Left cardiac atrium (tissue), 4 donors: Measurements from ENCODE around the gene GYS2. TPM values are rescaled to one million over a fixed set of nuclear protein-coding genes. Genes with fewer than 3 reads are reported as not detected.
"Not testable (repeated sequence)": the region's sequence is repeated elsewhere in the genome, so short reads cannot be mapped to it uniquely, and the experiment has no call there.

Experiments used
- ATAC-seq, 2 donors: fragments of 200-7000 bp; cut with Tn5 transposase; one replicate each; pipeline ENCODE4 v1.9.1; 2020; ENCODE audit warnings: mild to moderate bottlenecking in 2 of 2, moderate library complexity in 2 of 2
- DNase-seq: peaks from one replicate; pipeline ENCODE4 v3.0.0-alpha.2; 2020
- intact Hi-C, 2 donors: fragments of 100-400 bp; cut with DNase I; formaldehyde crosslinking; loops; one replicate each; pipeline versions ENCODE4 v1.14.1 to v1.15.1; 2022 to 2023
- long read RNA-seq: library from polyadenylated mRNA; unstranded; transcript quantifications from one replicate; pipeline ENCODE4 v2.0.0, GENCODE V29; 2021
- total RNA-seq, 2 donors: library from RNA; stranded (reverse); fragmentation: NEBNext Ultra II Directional; extraction: Animal tissue kit (Norgen Biotek cat#: 25700); gene quantifications; one replicate each; pipeline ENCODE4 v1.2.1, GENCODE V29; 2021
- donor health status: DM: no; HTN: yes; CAD: no.
- donor health status: DM: no; HTN: yes; CAD: no; lungs with severe emphysema.
- donor health status: DM: yes; HTN: yes; CAD: no.
- donor health status: Dilated cardiomyopathy.

GYS2 gene
- under 1 TPM in 1 of 2 donors, not detected in 1; 0.62 TPM for total RNA-seq
- long read RNA-seq, result 0 reads

- intact Hi-C loops, result loop anchor here in 1 of 2 donors (5.0 kb wide), 1 partner anchor 78 kb away; no protein-coding TSS in a partner anchor
- no peak for ATAC-seq
- no peak for DNase-seq
Observed at GRCh38 chr12:21604245-21605101, at the start of gene GYS2. GYS2 (minus strand) TSS chr12:21604847; CDS start chr12:21604592, 255 bp downstream.

GRCh38 chr12:21651821-21652220 lies 47.2 kb upstream of the GYS2 start:
- DNase-seq (no peak), ATAC-seq (no peak)
- intact Hi-C loops, result no loop called here

GRCh38 chr12:21650997-21651396 lies 46.4 kb upstream of the GYS2 start:
- ATAC-seq, result no peak
- no peak for DNase-seq
- intact Hi-C loops, result no loop called here

GRCh38 chr12:21649034-21649433 lies 44.4 kb upstream of the GYS2 start:
- intact Hi-C loops, result no loop called here
- DNase-seq (no peak), ATAC-seq (no peak)

- no peak for ATAC-seq
- DNase-seq, result no peak
- intact Hi-C loops, result no loop called here
Observed at GRCh38 chr12:21648378-21648777, 43.7 kb upstream of the GYS2 start.

GRCh38 chr12:21647179-21647578 lies 42.5 kb upstream of the GYS2 start:
- intact Hi-C loops, result no loop called here
- DNase-seq (no peak), ATAC-seq (no peak)

DNA sequence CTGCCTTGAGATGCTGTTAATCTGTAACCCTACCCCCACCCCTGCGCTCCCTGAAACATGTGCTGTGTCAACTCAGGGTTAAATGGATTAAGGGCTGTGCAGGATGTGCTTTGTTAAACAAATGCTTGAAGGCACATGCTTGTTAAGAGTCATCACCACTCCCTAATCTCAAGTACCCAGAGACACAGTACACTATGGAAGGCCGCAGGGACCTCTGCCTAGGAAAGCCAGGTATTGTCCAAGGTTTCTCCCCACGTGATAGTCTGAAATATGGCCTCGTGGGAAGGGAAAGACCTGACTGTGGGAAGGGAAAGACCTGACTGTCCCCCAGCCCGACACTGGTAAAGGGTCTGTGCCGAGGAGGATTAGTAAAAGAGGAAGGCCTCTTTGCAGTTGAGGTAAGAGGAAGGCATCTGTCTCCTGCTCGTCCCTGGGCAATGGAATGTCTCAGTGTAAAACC lies 40.4 kb upstream of the GYS2 start:
- intact Hi-C loops, DNase-seq, ATAC-seq: not testable (repeated sequence)

DNA sequence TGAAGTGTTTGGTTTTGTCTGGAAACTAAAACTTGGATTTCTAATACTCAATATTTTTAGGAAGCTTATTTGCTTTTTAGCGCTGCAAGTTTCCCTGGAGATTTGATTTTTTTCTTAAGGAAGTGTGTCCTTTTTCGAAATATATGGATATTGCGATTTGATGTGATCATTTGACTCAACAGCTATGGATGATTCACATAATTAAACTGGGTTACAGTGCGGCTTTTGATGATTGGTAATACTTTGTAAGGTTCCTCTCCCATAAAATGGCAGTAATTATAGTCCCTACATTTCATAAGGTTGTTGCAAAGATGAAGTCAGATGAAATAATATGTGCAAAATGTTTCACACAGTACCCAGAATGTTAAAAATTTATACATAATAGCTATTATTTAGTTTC lies 39.9 kb upstream of the GYS2 start:
- ATAC-seq (no peak), DNase-seq (no peak)
- intact Hi-C loops, result no loop called here

GRCh38 chr12:21643758-21644157 lies 39.1 kb upstream of the GYS2 start:
- ATAC-seq, result no peak
- intact Hi-C loops, result no loop called here

DNA sequence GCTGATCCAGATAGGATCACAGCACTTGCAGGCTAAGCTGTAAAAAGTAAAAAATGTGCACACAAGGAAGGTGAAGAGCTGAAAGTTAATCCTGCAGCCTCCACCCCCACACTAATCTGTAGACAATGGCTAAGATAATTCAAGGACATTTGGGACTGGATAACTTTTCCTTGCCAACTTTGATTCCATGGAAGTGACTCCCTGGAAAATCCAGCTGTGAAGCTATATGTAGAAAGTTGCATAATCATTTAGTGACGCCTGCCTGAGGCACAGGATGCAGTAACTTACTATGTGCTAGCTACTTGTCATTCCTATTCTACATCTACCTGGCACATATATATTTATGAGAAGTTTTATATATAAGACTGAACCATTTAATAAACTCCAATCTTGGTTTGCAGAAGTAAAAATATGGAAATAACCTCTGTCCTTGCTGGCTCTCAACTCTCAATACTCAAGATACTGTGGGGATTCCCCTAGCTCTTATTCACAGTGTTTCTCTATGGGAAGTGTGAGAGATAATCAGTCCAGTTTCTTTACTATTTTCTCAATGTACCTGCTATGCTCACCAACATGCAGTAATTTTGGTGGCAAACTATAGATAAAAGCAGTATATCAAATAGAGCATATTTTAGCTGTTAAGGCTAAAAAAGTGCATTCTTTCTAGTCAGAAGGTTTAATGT lies 38.2 kb upstream of the GYS2 start:
- ATAC-seq (peak; percentile 21 to 33), DNase-seq (no peak)
- intact Hi-C loops, result no loop called here

More at GRCh38 chr12:21643758-21644157, 39.1 kb upstream of the GYS2 start:
- no peak for DNase-seq

GRCh38 chr12:21638054-21638891 lies 33.6 kb upstream of the GYS2 start:
- ATAC-seq (no peak), DNase-seq (no peak)
- intact Hi-C loops, result no loop called here

DNA sequence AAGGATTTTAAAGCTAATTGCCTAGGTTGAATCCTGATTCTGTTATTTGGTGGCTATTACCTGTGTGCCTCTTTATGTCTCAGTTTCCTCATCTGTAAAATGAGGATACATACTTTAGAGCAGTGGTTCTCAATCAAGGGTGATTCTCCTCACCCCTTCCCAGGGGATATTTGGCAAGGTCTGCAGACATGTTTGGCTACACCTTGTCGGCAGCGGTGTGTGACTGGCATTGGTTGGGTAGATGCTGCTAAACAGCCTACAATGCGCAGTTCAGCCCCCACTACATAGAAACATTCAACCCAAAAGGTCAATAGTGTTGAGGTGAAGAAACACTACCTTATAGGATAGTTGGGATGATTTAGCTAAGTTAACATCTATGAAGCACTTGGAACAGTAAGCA lies 29.6 kb upstream of the GYS2 start:
- intact Hi-C loops, result no loop called here
- DNase-seq (no peak), ATAC-seq (no peak)

- DNase-seq, result no peak
- intact Hi-C loops, result no loop called here
- ATAC-seq, result no peak
Observed at GRCh38 chr12:21631367-21631766, 26.7 kb upstream of the GYS2 start.

GRCh38 chr12:21627924-21628323 lies 23.3 kb upstream of the GYS2 start:
- ATAC-seq (peak; percentile 65 to 82), DNase-seq (no peak)
- intact Hi-C loops, result no loop called here

DNA sequence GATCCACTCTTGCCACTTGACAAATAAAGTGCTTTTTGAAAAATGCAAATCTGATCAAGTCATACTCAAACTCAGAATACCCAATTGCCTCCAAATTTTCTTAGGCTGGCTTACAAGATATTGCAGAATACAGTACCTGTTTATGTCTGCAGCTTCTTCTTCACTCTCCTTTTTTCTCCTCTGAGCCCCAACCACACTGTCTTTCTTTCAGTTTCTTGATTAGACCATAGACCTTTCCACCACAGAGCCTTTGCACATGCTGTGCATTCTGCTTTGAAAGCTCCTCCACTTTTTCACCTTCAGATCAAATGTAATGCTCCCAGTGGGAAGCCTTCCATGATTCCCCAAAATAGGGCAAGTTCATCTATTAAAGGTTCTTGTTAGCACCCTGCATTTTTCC lies 13.9 kb upstream of the GYS2 start:
- ATAC-seq (no peak), DNase-seq (no peak)
- intact Hi-C loops, result no loop called here

GRCh38 chr12:21617030-21617429 lies 12.4 kb upstream of the GYS2 start:
- ATAC-seq, result no peak
- DNase-seq, result no peak
- intact Hi-C loops, result no loop called here

DNA sequence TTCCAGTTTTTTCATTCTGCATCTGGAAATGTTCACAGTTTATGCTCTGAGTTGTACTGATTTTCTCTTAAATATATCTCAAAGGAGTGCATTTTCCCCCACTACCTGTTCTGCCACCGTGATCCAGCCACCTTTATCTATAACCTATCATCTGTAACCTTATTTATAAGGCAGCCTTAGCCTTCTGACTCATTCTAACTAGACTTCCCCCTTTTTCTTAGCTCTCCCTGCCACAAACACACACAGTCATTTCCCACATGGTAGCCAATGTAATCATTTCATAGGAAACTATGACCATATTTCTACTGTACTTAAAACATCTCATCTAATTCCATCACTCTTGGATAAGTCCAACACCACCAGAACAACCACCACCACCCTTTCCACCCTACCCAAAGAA lies 10.8 kb upstream of the GYS2 start:
- ATAC-seq, result no peak
- intact Hi-C loops, result no loop called here
- DNase-seq, result no peak

GRCh38 chr12:21614506-21614905 lies 9.9 kb upstream of the GYS2 start:
- DNase-seq (no peak), ATAC-seq (no peak)
- intact Hi-C loops, result no loop called here

GRCh38 chr12:21613931-21614330 lies 9.3 kb upstream of the GYS2 start:
- ATAC-seq, result no peak
- DNase-seq, result no peak
- intact Hi-C loops, result no loop called here
